Spleen (tissue), 11 donors: ENCODE data around the gene MAP3K8. TPM values are rescaled to one million over a fixed set of nuclear protein-coding genes. Genes with fewer than 3 reads are reported as not detected.
"Not testable (repeated sequence)": the region's sequence is repeated elsewhere in the genome, so short reads cannot be mapped to it uniquely, and the experiment has no call there.

ENCODE experiments used
- DNase-seq: peaks from one replicate; pipeline ENCODE4 v3.0.0-alpha.2; 2020
- H3K27ac ChIP-seq, 8 donors: fragments of 200-600 bp; sonication (generic) in 7 of 8; 1 replicate in 4 of 8; 2 replicates in 4 of 8; pipeline versions ENCODE4 v1.5.0 to v1.8.0; 2016 to 2021; ENCODE audit warnings: inconsistent platforms in 4 of 8, mild to moderate bottlenecking in 4 of 8, moderate library complexity in 1 of 8
- H3K27me3 ChIP-seq, 7 donors: fragments of 200-600 bp; sonication (generic) in 6 of 7; replicated peaks in 1 of 7; 1 replicate in 4 of 7; 2 replicates in 3 of 7; pipeline versions ENCODE4 v1.5.0 to v1.8.0; 2016 to 2021; ENCODE audit warnings: inconsistent platforms in 3 of 7, mild to moderate bottlenecking in 1 of 7
- H3K36me3 ChIP-seq, 6 donors: fragments of 200-600 bp; sonication (generic) in 5 of 6; 1 replicate in 4 of 6; 2 replicates in 2 of 6; pipeline versions ENCODE4 v1.5.0 to v1.8.0; 2016 to 2021; ENCODE audit warnings: inconsistent platforms in 2 of 6
- H3K4me1 ChIP-seq, 6 donors: fragments of 200-600 bp; sonication (generic) in 5 of 6; 1 replicate in 3 of 6; 2 replicates in 3 of 6; pipeline versions ENCODE4 v1.5.0 to v1.8.0; 2016 to 2021; ENCODE audit warnings: inconsistent platforms in 3 of 6
- H3K4me3 ChIP-seq, 8 donors: fragments of 200-600 bp; sonication (generic) in 7 of 8; 1 replicate in 4 of 8; 2 replicates in 4 of 8; pipeline versions ENCODE4 v1.5.0 to v1.8.0; 2016 to 2021; ENCODE audit warnings: inconsistent platforms in 4 of 8, mild to moderate bottlenecking in 4 of 8, moderate library complexity in 2 of 8
- H3K9me3 ChIP-seq, 8 donors: fragments of 200-600 bp; sonication (generic) in 7 of 8; 1 replicate in 4 of 8; 2 replicates in 4 of 8; pipeline versions ENCODE4 v1.5.0 to v1.8.0; 2016 to 2021; ENCODE audit warnings: inconsistent platforms in 4 of 8
- POLR2A ChIP-seq, 3 donors: fragments of 450-650 bp; IDR thresholded peaks; one replicate each; pipeline ENCODE4 v1.5.1; 2017; ENCODE audit warnings: antibody characterized with exemption in 3 of 3, mild to moderate bottlenecking in 1 of 3
- POLR2AphosphoS5 ChIP-seq, 3 donors: sonication (generic); formaldehyde crosslinking; IDR thresholded peaks; one replicate each; pipeline ENCODE4 v1.5.1; 2017; ENCODE audit warnings: antibody characterized with exemption in 3 of 3
- WGBS, 5 donors: extraction: QIAGEN DNeasy Blood & Tissue Kit in 3 of 5; methylation state at CpG; one replicate each; pipeline versions ENCODE4 v1.1.5 to v1.1.7; 2013 to 2018; 5-methylcytosine and 5-hydroxymethylcytosine counted together
- intact Hi-C: fragments of 100-400 bp; cut with DNase I; formaldehyde crosslinking; loops from one replicate; pipeline ENCODE4 v1.15.0; 2023; ENCODE audit warnings: low total_unique reads
- polyA plus RNA-seq, 3 donors: library from polyadenylated mRNA; stranded (reverse); fragments of 200-250 nt; gene quantifications; one replicate each; pipeline ENCODE4 v1.2.1, GENCODE V29; 2013
- total RNA-seq, 7 donors: library from RNA; depleted of rRNA in 3 of 7; stranded (reverse); fragments of >200 nt in 3 of 7; fragmentation: NEBNext Ultra II Directional in 4 of 7; extraction: Animal tissue kit (Norgen Biotek cat#: 25700) in 4 of 7; gene quantifications; one replicate each; pipeline versions ENCODE4 v1.1.0 to v1.2.1, GENCODE V29; 2016 to 2021
- TF ChIP-seq, protein P1 (sequence below), 11 experiments: fragments of 200-600 bp in 7 of 11; fragments of 450-650 bp in 4 of 11; sonication (generic) in 4 of 11; IDR thresholded peaks in 8 of 11; conservative IDR thresholded peaks in 3 of 11; 1 replicate in 7 of 11; 2 replicates in 4 of 11; pipeline versions ENCODE4 v1.4.0 to v1.8.0; 2016 to 2021; ENCODE audit warnings: antibody characterized with exemption in 11 of 11, inconsistent platforms in 4 of 11, mild to moderate bottlenecking in 1 of 11
- donor health status: healthy with polysubstance abuse.
- donor health status: DM: no; HTN: no; CAD: no; lungs with moderate emphysema.
- donor health status: DM: no; HTN: no; CAD: no.
- donor health status: Bipolar disorder and iron deficiency.
- donor health status: healthy.
- donor health status: DM: no; HTN: no; CAD: no.
- donor health status: DM: yes; HTN: yes; CAD: no.

MAP3K8 gene
- total and polyA plus RNA-seq, 10 donors: 24.8 to 84.3 (median 60.2) TPM

DNA sequence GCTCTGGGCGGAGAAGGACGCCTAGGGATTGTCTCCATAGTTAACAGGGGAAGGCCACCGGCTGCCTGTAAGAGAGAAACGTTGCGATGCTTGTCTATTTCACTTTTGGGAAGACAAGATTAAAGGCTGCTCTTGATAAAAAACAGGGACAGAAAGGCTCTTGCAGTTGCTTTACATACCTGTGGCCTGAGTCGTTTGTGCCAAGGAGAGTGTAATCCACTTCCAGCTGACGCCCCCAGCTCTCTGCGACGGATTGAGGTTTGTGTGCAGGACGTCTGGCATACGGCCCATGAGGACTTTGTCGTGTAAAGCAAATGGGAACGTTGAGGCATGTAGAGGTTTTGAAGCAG lies 1.1 kb downstream of the MAP3K8 start:
- no peaks in the 10 kb centered on the region for H3K9me3 ChIP-seq
- H3K27me3 ChIP-seq: no peaks in the 10 kb centered on the region
- 0 to 3% (median 1%) methylated on average over 13 of the region's 13 CpGs for WGBS, 5 donors
- peak; percentile 76 for DNase-seq
- TF ChIP-seq POLR2AphosphoS5 (IDR thresholded peaks at IDR 0.05) (no peak), POLR2A (IDR thresholded peaks at IDR 0.05) (no peak)
- TF ChIP-seq, protein P1, sequence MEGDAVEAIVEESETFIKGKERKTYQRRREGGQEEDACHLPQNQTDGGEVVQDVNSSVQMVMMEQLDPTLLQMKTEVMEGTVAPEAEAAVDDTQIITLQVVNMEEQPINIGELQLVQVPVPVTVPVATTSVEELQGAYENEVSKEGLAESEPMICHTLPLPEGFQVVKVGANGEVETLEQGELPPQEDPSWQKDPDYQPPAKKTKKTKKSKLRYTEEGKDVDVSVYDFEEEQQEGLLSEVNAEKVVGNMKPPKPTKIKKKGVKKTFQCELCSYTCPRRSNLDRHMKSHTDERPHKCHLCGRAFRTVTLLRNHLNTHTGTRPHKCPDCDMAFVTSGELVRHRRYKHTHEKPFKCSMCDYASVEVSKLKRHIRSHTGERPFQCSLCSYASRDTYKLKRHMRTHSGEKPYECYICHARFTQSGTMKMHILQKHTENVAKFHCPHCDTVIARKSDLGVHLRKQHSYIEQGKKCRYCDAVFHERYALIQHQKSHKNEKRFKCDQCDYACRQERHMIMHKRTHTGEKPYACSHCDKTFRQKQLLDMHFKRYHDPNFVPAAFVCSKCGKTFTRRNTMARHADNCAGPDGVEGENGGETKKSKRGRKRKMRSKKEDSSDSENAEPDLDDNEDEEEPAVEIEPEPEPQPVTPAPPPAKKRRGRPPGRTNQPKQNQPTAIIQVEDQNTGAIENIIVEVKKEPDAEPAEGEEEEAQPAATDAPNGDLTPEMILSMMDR (IDR thresholded peaks at IDR 0.05 in 8 of 11, conservative IDR thresholded peaks at IDR 0.05 in 3 of 11): no peak
- H3K36me3 ChIP-seq: peaks cover 0 to 34% (median 13%) of the 10 kb centered on the region in 6 donors
- H3K4me1 ChIP-seq: peaks cover 37 to 81% (median 74%) of the 10 kb centered on the region in 6 donors
- intact Hi-C loops: loop anchor here (10.0 kb wide), 1 partner anchor 90 kb away; no protein-coding TSS in a partner anchor
- H3K4me3 ChIP-seq: peak overlapping the region; percentile 78 to 100 (median 98)
- H3K27ac ChIP-seq: peak overlapping the region; percentile 94 to 100 (median 100)

DNA sequence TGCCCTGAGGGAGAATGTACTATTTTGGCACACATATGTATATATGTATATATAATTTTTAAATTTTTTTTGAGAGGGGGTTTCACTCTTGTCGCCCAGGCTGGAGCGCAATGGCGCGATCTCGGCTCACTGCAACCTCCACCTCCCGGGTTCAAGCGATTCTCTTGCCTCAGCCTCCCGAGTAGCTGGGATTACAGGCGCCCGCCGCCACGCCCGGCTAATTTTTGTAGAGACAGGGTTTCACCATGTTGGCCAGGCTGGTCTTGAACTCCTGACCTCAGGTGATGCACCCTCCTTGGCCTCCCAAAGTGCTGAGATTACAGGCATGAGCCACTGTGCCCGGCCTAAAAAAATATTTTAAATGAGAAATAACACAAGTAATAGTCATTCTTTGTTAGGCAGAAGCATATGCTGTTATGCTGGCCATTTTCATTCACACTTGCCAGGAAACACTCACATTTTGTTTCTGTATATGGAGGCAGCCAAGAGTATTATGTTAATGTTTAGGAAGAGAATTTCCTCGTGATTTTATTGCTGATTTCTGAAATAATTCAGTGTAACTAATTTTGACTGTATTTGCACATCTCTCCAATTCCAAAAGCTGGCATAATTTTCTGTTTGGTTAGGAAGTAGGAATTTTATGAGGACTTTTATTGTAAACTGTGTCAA lies 1.6 kb downstream of the MAP3K8 start:
- Histone ChIP-seq H3K4me1 (peaks cover 37 to 81% (median 76%) of the 10 kb centered on the region in 6 donors), H3K27ac (peak overlapping the region; percentile 94 to 100 (median 100)), H3K36me3 (peaks cover 0 to 40% (median 18%) of the 10 kb centered on the region in 6 donors), H3K4me3 (peak overlapping the region; percentile 78 to 100 (median 98))
- intact Hi-C loops: loop anchor here (10.0 kb wide), 1 partner anchor 89 kb away; no protein-coding TSS in a partner anchor
- H3K27me3 ChIP-seq, H3K9me3 ChIP-seq: not testable (repeated sequence)
- DNase-seq: peak; percentile 72
- WGBS, 5 donors: 41 to 55% (median 47%) methylated on average over 15 of the region's 15 CpGs

GRCh38 chr10:30436191-30436611 lies 2.2 kb downstream of the MAP3K8 start:
- H3K4me1 ChIP-seq: peaks cover 37 to 81% (median 77%) of the 10 kb centered on the region in 6 donors
- 20 to 31% (median 26%) methylated on average over 7 of the region's 7 CpGs for WGBS, 5 donors
- H3K27me3 ChIP-seq: no peaks in the 10 kb centered on the region
- peak overlapping the region; percentile 94 to 100 (median 100) for H3K27ac ChIP-seq
- intact Hi-C loops: loop anchor here (10.0 kb wide), 1 partner anchor 89 kb away; no protein-coding TSS in a partner anchor
- peak overlapping the region; percentile 78 to 100 (median 98) for H3K4me3 ChIP-seq
- DNase-seq: no peak
- no peaks in the 10 kb centered on the region for H3K9me3 ChIP-seq
- no peak for TF ChIP-seq POLR2A (IDR thresholded peaks at IDR 0.05)
- TF ChIP-seq POLR2AphosphoS5 (IDR thresholded peaks at IDR 0.05): peak in 2 of 3 donors; percentile 28 to 54
- H3K36me3 ChIP-seq: peaks cover 0 to 46% (median 20%) of the 10 kb centered on the region in 6 donors

GRCh38 chr10:30436671-30437030 lies 2.7 kb downstream of the MAP3K8 start:
- H3K9me3 ChIP-seq: no peaks in the 10 kb centered on the region
- H3K27me3 ChIP-seq: no peaks in the 10 kb centered on the region
- H3K4me1 ChIP-seq: peaks cover 40 to 81% (median 77%) of the 10 kb centered on the region in 6 donors
- no peak for DNase-seq
- peak overlapping the region in 7 of 8 donors; percentile 95 to 100 (median 100) for H3K27ac ChIP-seq
- WGBS, 5 donors: 4 to 18% (median 11%) methylated on average over 3 of the region's 3 CpGs
- peak overlapping the region; percentile 78 to 100 (median 98) for H3K4me3 ChIP-seq
- intact Hi-C loops: loop anchor here (10.0 kb wide), 1 partner anchor 88 kb away; no protein-coding TSS in a partner anchor
- H3K36me3 ChIP-seq: peaks cover 0 to 50% (median 24%) of the 10 kb centered on the region in 6 donors
- TF ChIP-seq, protein P1 (IDR thresholded peaks at IDR 0.05 in 8 of 11, conservative IDR thresholded peaks at IDR 0.05 in 3 of 11): no peak
- TF ChIP-seq POLR2AphosphoS5 (IDR thresholded peaks at IDR 0.05): no peak
- no peak for TF ChIP-seq POLR2A (IDR thresholded peaks at IDR 0.05)
